ENCODE measurements around the gene ZNF462. TPM values are rescaled to one million over a fixed set of nuclear protein-coding genes. Genes with fewer than 3 reads are reported as not detected.

Gene ZNF462
- total RNA-seq, 1 experiment from 2014 or later, result 164 TPM

DNA sequence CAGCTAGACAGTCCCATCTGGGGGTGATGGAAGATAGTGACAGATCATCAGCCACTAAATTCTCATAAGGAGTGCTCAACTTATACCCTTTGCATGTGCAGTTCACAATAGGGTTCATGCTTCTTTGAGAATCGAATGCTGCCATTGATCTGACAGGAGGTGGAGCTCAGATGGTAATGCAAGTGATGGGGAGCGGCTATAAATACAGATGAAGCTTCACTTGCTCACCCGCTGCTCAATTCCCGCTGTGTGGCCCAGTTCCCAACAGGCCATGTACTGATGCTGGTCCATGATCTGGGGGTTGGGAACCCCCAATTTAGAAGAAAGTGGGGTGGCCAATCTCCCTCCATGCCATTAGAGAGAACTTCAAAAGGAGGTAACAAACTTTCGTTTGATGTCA, 44.9 kb upstream of the ZNF462 start:
- Histone ChIP-seq H3K4me1 (ENCODE audit: insufficient read depth, low read length) (no peaks in the 10 kb centered on the region), H3K14ac (ENCODE audit: insufficient read depth, low read length) (no peak overlapping the region), H3K23ac (ENCODE audit: insufficient read length, low read depth, low read length) (no peak overlapping the region)

More for the DNA sequence above, 44.9 kb upstream of the ZNF462 start:
- Histone ChIP-seq H2AK5ac (ENCODE audit: insufficient read length, low read length) (no peak overlapping the region), H2BK12ac (ENCODE audit: insufficient read length, low read depth, low read length) (no peak overlapping the region), H3K27me3 (ENCODE audit: insufficient read depth, low read length) (no peaks in the 10 kb centered on the region), H3K23me2 (ENCODE audit: insufficient read length, low read depth, low read length, poor library complexity, severe bottlenecking) (no peaks in the 10 kb centered on the region), H2BK15ac (ENCODE audit: low read depth, low read length) (no peak overlapping the region), H3K56ac (ENCODE audit: insufficient read length, low read depth, low read length) (no peak overlapping the region), H3K18ac (ENCODE audit: insufficient read length, low read depth, low read length) (no peak overlapping the region), H4K8ac (replicated peaks; ENCODE audit: insufficient read length, low read depth, low read length) (no peak overlapping the region), H3T11ph (ENCODE audit: low read length) (no peak overlapping the region), H2BK5ac (ENCODE audit: insufficient read length, low read length) (no peak overlapping the region), H3K9me3 (ENCODE audit: control insufficient read depth, low read depth, low read length) (no peaks in the 10 kb centered on the region), H3K79me2 (ENCODE audit: insufficient read depth, low read length) (no peaks in the 10 kb centered on the region), H3K4ac (ENCODE audit: low read depth, low read length) (no peak overlapping the region), H4K91ac (ENCODE audit: insufficient read length, low read depth, low read length) (no peak overlapping the region), H3K27ac (ENCODE audit: insufficient read length, low read depth, low read length) (no peak overlapping the region), H4K20me1 (ENCODE audit: control insufficient read depth, insufficient read depth, insufficient read length) (no peaks in the 10 kb centered on the region), H3K4me2 (ENCODE audit: insufficient read depth, insufficient read length, low read length) (no peak overlapping the region), H3K9ac (ENCODE audit: extremely low read depth, insufficient read length, low read length) (no peak overlapping the region), H2BK120ac (ENCODE audit: low read depth, low read length, poor library complexity, severe bottlenecking) (no peak overlapping the region), H3K79me1 (ENCODE audit: insufficient read depth, low read depth, low read length, poor library complexity, severe bottlenecking) (no peaks in the 10 kb centered on the region), H2AFZ (ENCODE audit: low read length) (no peak overlapping the region), H2BK20ac (ENCODE audit: low read depth, low read length, poor library complexity, severe bottlenecking) (no peak overlapping the region), H4K5ac (ENCODE audit: insufficient read length, low read depth, low read length) (no peak overlapping the region)
- Mint-ChIP-seq H3K4me3 (no peak overlapping the region), H3K4me1 (no peaks in the 10 kb centered on the region), H3K27me3 (ENCODE audit: low read depth) (no peaks in the 10 kb centered on the region), H3K36me3 (ENCODE audit: insufficient read depth in 1 of 3, low read depth in 3 of 3) (peaks cover 3 to 7% (median 7%) of the 10 kb centered on the region in 3 experiments; a peak in 6 of 7 replicates), H3K27ac (peak overlapping the region in 1 of 3 experiments; percentile 30; a peak in 1 of 7 replicates), H3K9me3 (peaks cover 12 to 16% of the 10 kb centered on the region in 2 experiments; a peak in 4 of 5 replicates)
- WGBS (ENCODE audit: extremely low coverage, insufficient read length, low lambda C conversion rate), result no CpG with 5 or more reads among the region's 5 CpGs
- DNase-seq, result no peak
- TF ChIP-seq, protein P1, sequence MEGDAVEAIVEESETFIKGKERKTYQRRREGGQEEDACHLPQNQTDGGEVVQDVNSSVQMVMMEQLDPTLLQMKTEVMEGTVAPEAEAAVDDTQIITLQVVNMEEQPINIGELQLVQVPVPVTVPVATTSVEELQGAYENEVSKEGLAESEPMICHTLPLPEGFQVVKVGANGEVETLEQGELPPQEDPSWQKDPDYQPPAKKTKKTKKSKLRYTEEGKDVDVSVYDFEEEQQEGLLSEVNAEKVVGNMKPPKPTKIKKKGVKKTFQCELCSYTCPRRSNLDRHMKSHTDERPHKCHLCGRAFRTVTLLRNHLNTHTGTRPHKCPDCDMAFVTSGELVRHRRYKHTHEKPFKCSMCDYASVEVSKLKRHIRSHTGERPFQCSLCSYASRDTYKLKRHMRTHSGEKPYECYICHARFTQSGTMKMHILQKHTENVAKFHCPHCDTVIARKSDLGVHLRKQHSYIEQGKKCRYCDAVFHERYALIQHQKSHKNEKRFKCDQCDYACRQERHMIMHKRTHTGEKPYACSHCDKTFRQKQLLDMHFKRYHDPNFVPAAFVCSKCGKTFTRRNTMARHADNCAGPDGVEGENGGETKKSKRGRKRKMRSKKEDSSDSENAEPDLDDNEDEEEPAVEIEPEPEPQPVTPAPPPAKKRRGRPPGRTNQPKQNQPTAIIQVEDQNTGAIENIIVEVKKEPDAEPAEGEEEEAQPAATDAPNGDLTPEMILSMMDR (conservative IDR thresholded peaks at IDR 0.05), result no peak
